GM19193 (cell line): Measurements from ENCODE around the gene NIT1.

Experiments used
- POLR2A ChIP-seq: IDR thresholded peaks from 4 replicates; pipeline ENCODE4 v1.6.1; 2011; ENCODE audit not compliant: insufficient read depth, insufficient read length; ENCODE audit errors: extremely low read depth

Gene NIT1

DNA sequence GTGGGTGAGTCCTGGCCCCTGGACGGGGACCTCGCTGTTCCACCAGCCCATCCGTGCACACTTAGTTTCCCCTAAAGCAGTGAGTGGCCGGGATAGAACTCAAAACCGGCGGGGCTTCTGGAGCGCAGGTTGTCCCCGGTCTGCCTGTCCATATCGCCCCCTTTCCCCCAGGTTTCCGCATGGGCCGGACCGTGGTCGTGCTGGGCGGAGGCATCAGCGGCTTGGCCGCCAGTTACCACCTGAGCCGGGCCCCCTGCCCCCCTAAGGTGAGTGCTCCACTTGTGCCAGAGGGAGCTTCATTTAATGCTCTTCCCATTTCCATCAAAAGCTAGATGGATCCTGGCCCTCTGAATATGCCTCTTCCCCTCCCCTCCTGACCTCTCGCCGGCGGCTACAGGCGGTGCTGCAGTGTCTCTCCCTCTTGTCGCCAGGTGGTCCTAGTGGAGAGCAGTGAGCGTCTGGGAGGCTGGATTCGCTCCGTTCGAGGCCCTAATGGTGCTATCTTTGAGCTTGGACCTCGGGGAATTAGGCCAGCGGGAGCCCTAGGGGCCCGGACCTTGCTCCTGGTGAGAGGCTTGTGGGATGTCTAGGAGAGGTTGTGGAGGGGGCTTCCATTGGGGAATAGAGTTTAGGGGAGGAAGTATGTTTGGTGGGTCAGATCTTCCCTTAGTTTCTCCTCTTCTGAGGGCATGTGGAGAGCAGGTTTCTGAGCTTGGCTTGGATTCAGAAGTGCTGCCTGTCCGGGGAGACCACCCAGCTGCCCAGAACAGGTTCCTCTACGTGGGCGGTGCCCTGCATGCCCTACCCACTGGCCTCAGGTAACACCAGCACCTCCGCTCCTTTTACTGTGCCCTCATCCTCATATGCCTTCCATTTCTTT is 49.0 kb downstream of the NIT1 start:
- no peak for TF ChIP-seq POLR2A

DNA sequence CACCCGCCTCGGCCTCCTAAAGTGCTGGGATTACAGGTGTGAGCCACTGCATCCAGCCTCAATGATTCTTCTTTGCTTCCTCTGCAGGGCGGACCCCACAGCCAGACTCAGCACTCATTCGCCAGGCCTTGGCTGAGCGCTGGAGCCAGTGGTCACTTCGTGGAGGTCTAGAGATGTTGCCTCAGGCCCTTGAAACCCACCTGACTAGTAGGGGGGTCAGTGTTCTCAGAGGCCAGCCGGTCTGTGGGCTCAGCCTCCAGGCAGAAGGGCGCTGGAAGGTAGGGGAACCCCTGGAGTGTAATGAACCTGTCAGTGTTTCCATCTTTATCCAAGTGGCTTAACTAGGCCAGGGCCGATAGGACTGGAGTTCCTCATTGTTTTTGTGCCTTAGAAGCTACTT is 51.0 kb downstream of the NIT1 start:
- TF ChIP-seq POLR2A: no peak
